22Rv1 (cell line): ENCODE data around the gene BANP.
"Not testable (repeated sequence)": the region's sequence is repeated elsewhere in the genome, so short reads cannot be mapped to it uniquely, and the experiment has no call there.

Source experiments
- ZFX ChIP-seq: fragments of 450-650 bp; IDR thresholded peaks from 2 replicates; pipeline ENCODE4 v1.6.1; 2017; ENCODE audit warnings: antibody characterized with exemption, borderline replicate concordance
- TF ChIP-seq, protein P1 (sequence below): fragments of 450-650 bp; IDR thresholded peaks from 2 replicates; pipeline ENCODE4 v1.5.1; 2017; ENCODE audit warnings: mild to moderate bottlenecking

DNA sequence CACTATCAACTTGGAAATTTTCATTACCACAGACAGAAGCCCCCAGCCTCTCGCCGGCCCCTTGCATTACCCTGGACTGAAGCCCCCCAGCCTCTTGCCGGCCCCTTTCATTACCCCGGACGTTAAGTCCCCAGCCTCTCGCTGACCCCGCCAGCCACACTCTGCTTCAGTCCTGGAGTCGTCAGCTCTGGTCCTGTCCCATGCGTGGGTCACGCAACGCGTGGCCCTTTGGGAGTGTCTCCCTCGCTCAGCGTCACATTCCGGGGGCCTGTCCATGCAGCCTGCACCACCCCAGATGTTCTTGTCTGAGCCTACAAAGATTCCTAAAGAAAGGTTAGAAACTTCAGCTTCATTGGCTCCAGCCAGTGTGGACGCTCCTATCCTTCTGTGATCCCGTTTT lies 153.1 kb downstream of the BANP start:
- TF ChIP-seq, protein P1, sequence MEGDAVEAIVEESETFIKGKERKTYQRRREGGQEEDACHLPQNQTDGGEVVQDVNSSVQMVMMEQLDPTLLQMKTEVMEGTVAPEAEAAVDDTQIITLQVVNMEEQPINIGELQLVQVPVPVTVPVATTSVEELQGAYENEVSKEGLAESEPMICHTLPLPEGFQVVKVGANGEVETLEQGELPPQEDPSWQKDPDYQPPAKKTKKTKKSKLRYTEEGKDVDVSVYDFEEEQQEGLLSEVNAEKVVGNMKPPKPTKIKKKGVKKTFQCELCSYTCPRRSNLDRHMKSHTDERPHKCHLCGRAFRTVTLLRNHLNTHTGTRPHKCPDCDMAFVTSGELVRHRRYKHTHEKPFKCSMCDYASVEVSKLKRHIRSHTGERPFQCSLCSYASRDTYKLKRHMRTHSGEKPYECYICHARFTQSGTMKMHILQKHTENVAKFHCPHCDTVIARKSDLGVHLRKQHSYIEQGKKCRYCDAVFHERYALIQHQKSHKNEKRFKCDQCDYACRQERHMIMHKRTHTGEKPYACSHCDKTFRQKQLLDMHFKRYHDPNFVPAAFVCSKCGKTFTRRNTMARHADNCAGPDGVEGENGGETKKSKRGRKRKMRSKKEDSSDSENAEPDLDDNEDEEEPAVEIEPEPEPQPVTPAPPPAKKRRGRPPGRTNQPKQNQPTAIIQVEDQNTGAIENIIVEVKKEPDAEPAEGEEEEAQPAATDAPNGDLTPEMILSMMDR, result not testable (repeated sequence)
- not testable (repeated sequence) for TF ChIP-seq ZFX
